Smooth muscle cell (in vitro differentiated cells): ENCODE data around the gene GMPR2. TPM values are rescaled to one million over a fixed set of nuclear protein-coding genes. Genes with fewer than 3 reads are reported as not detected.

ENCODE experiments used
- DNase-seq: peaks from one replicate; lab custom pipeline; 2025; ENCODE audit not compliant: unreplicated experiment; lab: John Stamatoyannopoulos, UW
- H2AFZ ChIP-seq: fragments of 200-600 bp; sonication (generic); 2 replicates; pipeline ENCODE4 v1.6.0; 2016; ENCODE audit warnings: antibody characterized with exemption, low read depth, mild to moderate bottlenecking
- H3F3A ChIP-seq: fragments of 200-600 bp; sonication (generic); 2 replicates; pipeline ENCODE4 v1.6.0; 2017; ENCODE audit warnings: antibody characterized with exemption, low read depth
- H3K27ac ChIP-seq: fragments of 200-600 bp; sonication (generic); 2 replicates; pipeline ENCODE4 v1.5.1; 2016; ENCODE audit warnings: low read depth, mild to moderate bottlenecking
- H3K27me3 ChIP-seq: fragments of 200-600 bp; sonication (generic); 2 replicates; pipeline ENCODE4 v1.6.1; 2016; ENCODE audit warnings: low read depth, mild to moderate bottlenecking
- H3K36me3 ChIP-seq: fragments of 200-600 bp; sonication (generic); 2 replicates; pipeline ENCODE4 v1.5.1; 2016; ENCODE audit warnings: low read depth
- H3K4me1 ChIP-seq: fragments of 200-600 bp; sonication (generic); 2 replicates; pipeline ENCODE4 v1.5.1; 2016; ENCODE audit warnings: low read depth
- H3K4me2 ChIP-seq: fragments of 200-600 bp; sonication (generic); 2 replicates; pipeline ENCODE4 v1.6.0; 2016; ENCODE audit warnings: mild to moderate bottlenecking
- H3K4me3 ChIP-seq: fragments of 200-600 bp; sonication (generic); 2 replicates; pipeline ENCODE4 v1.5.1; 2016; ENCODE audit warnings: mild to moderate bottlenecking
- H3K79me2 ChIP-seq: fragments of 200-600 bp; sonication (generic); 2 replicates; pipeline ENCODE4 v1.6.0; 2016; ENCODE audit warnings: low read depth, mild to moderate bottlenecking
- H3K9ac ChIP-seq: fragments of 200-600 bp; sonication (generic); 2 replicates; pipeline ENCODE4 v1.6.0; 2016; ENCODE audit warnings: low read depth
- H3K9me3 ChIP-seq: fragments of 200-600 bp; sonication (generic); replicated peaks from 2 replicates; pipeline ENCODE4 v1.5.1; 2016; ENCODE audit warnings: low read depth
- H4K20me1 ChIP-seq: fragments of 200-600 bp; sonication (generic); 2 replicates; pipeline ENCODE4 v1.6.0; 2016; ENCODE audit warnings: low read depth
- CTCF ChIP-seq: fragments of 200-600 bp; sonication (generic); IDR thresholded peaks from 2 replicates; pipeline ENCODE4 v1.5.1; 2017; ENCODE audit warnings: borderline replicate concordance, mild to moderate bottlenecking, antibody characterized with exemption; ENCODE audit not compliant: insufficient read depth, poor library complexity, severe bottlenecking
- WGBS: methylation state at CpG from one replicate; pipeline ENCODE4 v1.1.7; 2016; ENCODE audit warnings: low lambda C conversion rate; 5-methylcytosine and 5-hydroxymethylcytosine counted together
- polyA plus RNA-seq: library from polyadenylated mRNA; unstranded; fragments of >200 nt; fragmentation: Nextera tagmentation; extraction: Ambion mirVana; gene quantifications from 2 replicates; pipeline ENCODE4 v1.2.1, GENCODE V29; 2016
- total RNA-seq: library from RNA; depleted of rRNA; stranded (reverse); fragments of >200 nt; gene quantifications from 2 replicates; pipeline ENCODE4 v1.2.3, GENCODE V29; 2014

Gene GMPR2
- total and polyA plus RNA-seq, 2 experiments from 2014 or later: 43.4 to 65.0 TPM

GRCh38 chr14:24255438-24255837 is 22.7 kb downstream of the GMPR2 start:
- Histone ChIP-seq H3K27me3 (no peaks in the 10 kb centered on the region), H3K4me1 (peaks cover 4% of the 10 kb centered on the region), H3K4me2 (no peak overlapping the region), H3K4me3 (no peak overlapping the region), H3K36me3 (no peaks in the 10 kb centered on the region), H4K20me1 (no peaks in the 10 kb centered on the region), H3F3A (no peaks in the 10 kb centered on the region), H3K9me3 (no peaks in the 10 kb centered on the region), H3K79me2 (no peaks in the 10 kb centered on the region), H2AFZ (no peak overlapping the region), H3K9ac (no peak overlapping the region), H3K27ac (no peak overlapping the region)
- TF ChIP-seq CTCF: no peak
- WGBS: 81% methylated on average over 8 of the region's 8 CpGs
- DNase-seq: no peak

GRCh38 chr14:24255931-24256711 is 23.4 kb downstream of the GMPR2 start:
- no peaks in the 10 kb centered on the region for H3K9me3 ChIP-seq
- H3K36me3 ChIP-seq: no peaks in the 10 kb centered on the region
- H3K4me2 ChIP-seq: no peak overlapping the region
- 93% methylated on average over 12 of the region's 12 CpGs for WGBS
- H4K20me1 ChIP-seq: no peaks in the 10 kb centered on the region
- H3K27me3 ChIP-seq: no peaks in the 10 kb centered on the region
- no peak for TF ChIP-seq CTCF
- no peak overlapping the region for H3K27ac ChIP-seq
- H3K4me1 ChIP-seq: peaks cover 4% of the 10 kb centered on the region
- no peak for DNase-seq
- no peak overlapping the region for H3K4me3 ChIP-seq
- H3K9ac ChIP-seq: no peak overlapping the region
- no peak overlapping the region for H2AFZ ChIP-seq
- H3K79me2 ChIP-seq: no peaks in the 10 kb centered on the region
- H3F3A ChIP-seq: no peaks in the 10 kb centered on the region

GRCh38 chr14:24256960-24257359 is 24.2 kb downstream of the GMPR2 start:
- no peak for TF ChIP-seq CTCF
- Histone ChIP-seq H2AFZ (no peak overlapping the region), H3K27me3 (no peaks in the 10 kb centered on the region), H4K20me1 (no peaks in the 10 kb centered on the region), H3K36me3 (no peaks in the 10 kb centered on the region), H3K9ac (no peak overlapping the region), H3F3A (no peaks in the 10 kb centered on the region), H3K27ac (no peak overlapping the region), H3K4me3 (no peak overlapping the region), H3K4me2 (no peak overlapping the region), H3K9me3 (no peaks in the 10 kb centered on the region), H3K79me2 (no peaks in the 10 kb centered on the region), H3K4me1 (peaks cover 4% of the 10 kb centered on the region)
- 90% methylated on average over 3 of the region's 4 CpGs for WGBS
- no peak for DNase-seq

GRCh38 chr14:24258119-24258518 is 25.4 kb downstream of the GMPR2 start:
- Histone ChIP-seq H3K4me3 (no peak overlapping the region), H3K27ac (no peak overlapping the region), H4K20me1 (no peaks in the 10 kb centered on the region), H3K36me3 (no peaks in the 10 kb centered on the region), H3K27me3 (no peaks in the 10 kb centered on the region), H3K4me1 (no peaks in the 10 kb centered on the region), H3K79me2 (no peaks in the 10 kb centered on the region), H3K4me2 (no peak overlapping the region), H3K9ac (no peak overlapping the region), H3K9me3 (no peaks in the 10 kb centered on the region), H3F3A (no peaks in the 10 kb centered on the region), H2AFZ (no peak overlapping the region)
- WGBS: 98% methylated on average over 8 of the region's 9 CpGs
- DNase-seq: no peak
- TF ChIP-seq CTCF: no peak
